ENCODE measurements around the gene NSUN3.
A peak's percentile ranks its signal among the peaks of the same experiment; 100 is the strongest.
"Not testable (repeated sequence)": the region's sequence is repeated elsewhere in the genome, so short reads cannot be mapped to it uniquely, and the experiment has no call there.

Gene NSUN3

DNA sequence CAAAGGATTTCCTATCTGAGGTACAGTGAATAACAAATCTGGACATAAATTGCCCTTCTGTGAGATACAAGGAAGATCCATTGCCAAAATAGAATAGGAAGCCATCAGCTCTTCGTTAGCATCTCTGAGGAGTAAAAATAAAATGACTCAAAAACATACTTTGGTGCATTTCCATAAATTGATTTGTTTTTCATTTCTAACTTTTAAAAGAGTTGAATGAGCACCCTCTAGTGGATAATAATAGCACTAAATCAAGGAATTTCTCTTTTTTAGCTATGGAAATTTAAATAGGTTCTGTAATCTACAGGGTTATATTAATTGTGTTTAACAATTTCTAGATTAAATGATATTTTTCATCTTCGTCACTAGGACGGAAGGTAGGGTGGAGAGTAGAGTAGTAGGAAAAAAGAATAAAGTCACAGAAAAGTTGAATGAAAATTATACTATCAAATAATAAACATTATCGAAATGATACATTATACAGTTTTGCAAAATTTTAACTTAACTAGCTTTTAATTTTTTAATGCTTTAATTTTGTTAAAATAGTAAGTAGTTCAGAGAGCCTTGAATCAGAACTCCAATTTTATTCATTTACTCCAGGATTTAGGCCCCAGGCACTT is 6.4 kb downstream of the NSUN3 start:
- no peak for TF ChIP-seq CTCF (IDR thresholded peaks at IDR 0.05; ENCODE audit: low read depth, low read length)
- H3K4me3 ChIP-seq (replicated peaks in 1 of 2; ENCODE audit: low read depth in 2 of 2, low read length in 2 of 2), result no peak overlapping the region
- peak; percentile 49 to 56 for DNase-seq (ENCODE audit: low read depth in 2 of 2)

GRCh38 chr3:94070341-94070911 is 7.6 kb downstream of the NSUN3 start:
- no peak overlapping the region for H3K4me3 ChIP-seq (replicated peaks in 1 of 2; ENCODE audit: low read depth in 2 of 2, low read length in 2 of 2)
- no peak for TF ChIP-seq CTCF (IDR thresholded peaks at IDR 0.05; ENCODE audit: low read depth, low read length)
- DNase-seq (ENCODE audit: low read depth in 2 of 2), result no peak

DNA sequence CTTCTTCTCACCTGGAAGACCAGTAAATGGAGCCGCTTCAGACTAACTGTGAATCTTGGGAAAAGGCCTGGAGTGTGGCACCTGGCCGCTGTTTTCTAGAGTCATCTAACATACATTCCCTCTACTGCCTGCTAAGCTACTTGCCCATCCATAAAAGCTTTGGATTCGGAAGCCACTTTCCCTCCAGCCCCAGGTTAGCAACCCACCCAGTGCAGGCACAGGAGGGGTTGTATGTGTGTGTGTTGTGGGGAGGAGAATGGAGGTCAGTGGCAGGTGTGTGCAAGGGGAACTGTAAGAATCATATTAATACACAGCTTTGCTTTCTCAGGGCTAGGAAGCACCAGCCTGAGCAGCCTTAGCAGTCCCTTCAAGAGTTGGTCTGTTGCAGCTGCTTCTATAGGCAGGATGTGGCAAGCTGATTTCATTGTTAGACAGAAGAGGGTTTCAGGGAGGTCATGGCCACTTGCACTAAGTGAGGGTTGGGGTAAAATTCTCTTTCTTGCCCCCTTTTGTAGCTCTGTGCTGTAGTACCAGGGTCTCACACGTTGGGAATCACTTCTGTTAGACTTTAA is 8.9 kb downstream of the NSUN3 start:
- TF ChIP-seq CTCF (IDR thresholded peaks at IDR 0.05; ENCODE audit: low read depth, low read length), result no peak
- DNase-seq (ENCODE audit: low read depth in 2 of 2), result no peak
- H3K4me3 ChIP-seq (replicated peaks in 1 of 2; ENCODE audit: low read depth in 2 of 2, low read length in 2 of 2), result no peak overlapping the region

DNA sequence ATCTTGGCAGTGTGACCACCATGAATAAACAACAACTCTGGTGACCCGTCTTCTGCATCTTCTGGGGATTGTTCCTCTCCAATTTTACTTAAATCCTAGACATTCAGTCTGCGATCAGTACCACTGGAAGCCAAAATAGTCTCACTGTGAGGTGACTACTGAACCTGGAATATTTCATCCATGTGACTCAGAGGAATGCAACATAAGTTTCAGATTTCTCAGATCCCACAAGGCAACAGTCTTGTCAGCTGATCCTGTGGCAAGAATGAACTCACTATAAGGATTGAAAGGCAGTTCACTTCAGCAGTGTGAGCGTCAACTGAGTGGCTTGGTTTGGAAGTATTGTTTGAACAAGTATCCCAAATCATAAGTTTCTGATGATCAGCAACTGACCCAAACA is 13.2 kb downstream of the NSUN3 start:
- TF ChIP-seq CTCF (IDR thresholded peaks at IDR 0.05; ENCODE audit: low read depth, low read length), result no peak
- no peak overlapping the region for H3K4me3 ChIP-seq (replicated peaks in 1 of 2; ENCODE audit: low read depth in 2 of 2, low read length in 2 of 2)
- peak in 1 of 2 donors; percentile 66 for DNase-seq (ENCODE audit: low read depth in 2 of 2)

DNA sequence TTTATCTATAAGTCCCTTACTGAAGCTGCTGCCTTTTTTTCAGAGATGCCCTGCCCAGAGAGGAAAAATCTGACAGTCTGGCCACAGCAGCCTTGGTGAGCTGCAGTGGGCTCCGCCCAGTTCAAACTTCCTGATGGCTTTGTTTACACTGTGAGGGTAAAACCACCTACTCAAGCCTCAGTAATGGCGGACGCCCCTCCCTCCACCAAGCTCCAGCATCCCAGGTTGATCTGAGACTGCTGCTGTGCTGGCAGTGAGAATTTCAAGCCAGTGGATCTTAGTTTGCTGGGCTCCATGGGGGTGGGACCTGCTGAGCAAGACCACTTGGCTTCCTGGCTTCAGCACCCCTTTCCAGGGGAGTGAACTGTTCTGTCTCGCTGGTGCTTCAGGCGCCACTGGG is 17.7 kb downstream of the NSUN3 start:
- H3K4me3 ChIP-seq (replicated peaks in 1 of 2; ENCODE audit: low read depth in 2 of 2, low read length in 2 of 2), result not testable (repeated sequence)

GRCh38 chr3:94081884-94082283 is 19.0 kb downstream of the NSUN3 start:
- H3K4me3 ChIP-seq (replicated peaks in 1 of 2; ENCODE audit: low read depth in 2 of 2, low read length in 2 of 2), result no peak overlapping the region
- DNase-seq (ENCODE audit: low read depth in 2 of 2), result no peak
- TF ChIP-seq CTCF (IDR thresholded peaks at IDR 0.05; ENCODE audit: low read depth, low read length), result no peak

More for the DNA sequence above, 17.7 kb downstream of the NSUN3 start:
- DNase-seq (ENCODE audit: low read depth in 2 of 2), result not testable (repeated sequence)

DNA sequence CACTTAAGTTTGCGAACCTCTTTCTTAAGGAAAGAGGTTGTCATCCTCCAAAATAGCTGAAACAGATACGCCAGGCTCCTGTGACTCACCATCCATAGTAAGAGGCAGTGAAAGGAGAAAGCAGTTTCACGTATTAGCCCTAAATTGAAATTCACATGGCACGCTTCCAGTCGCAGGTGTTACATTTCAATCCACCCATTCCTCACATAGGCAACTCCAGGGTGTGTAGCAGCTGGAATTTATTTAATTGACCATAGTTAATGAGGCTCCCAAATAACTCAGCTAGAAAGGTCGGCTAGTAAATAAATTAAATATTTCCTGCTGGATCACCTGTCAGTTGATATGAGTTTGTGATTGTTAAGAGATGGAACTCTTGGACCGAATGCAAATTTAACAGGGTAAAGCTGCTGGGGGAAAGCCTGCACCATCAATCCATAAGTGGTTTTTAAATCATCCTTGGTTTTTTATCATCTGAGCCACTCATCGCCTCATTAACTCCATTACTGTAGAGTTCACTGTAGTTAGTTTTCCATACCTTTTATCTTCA is 19.6 kb downstream of the NSUN3 start:
- no peak overlapping the region for H3K4me3 ChIP-seq (replicated peaks in 1 of 2; ENCODE audit: low read depth in 2 of 2, low read length in 2 of 2)
- TF ChIP-seq CTCF (IDR thresholded peaks at IDR 0.05; ENCODE audit: low read depth, low read length), result no peak
- DNase-seq (ENCODE audit: low read depth in 2 of 2), result no peak

Data from cardiac fibroblast (primary cell).